Keratinocyte (primary cell): ENCODE results near the gene ICOS. TPM values are rescaled to one million over a fixed set of nuclear protein-coding genes. Genes with fewer than 3 reads are reported as not detected.

Source experiments
- DNase-seq: peaks from one replicate; pipeline ENCODE4 v3.0.0-alpha.2; 2011; ENCODE audit warnings: low read depth, missing footprints, low spot score
- FAIRE-seq: peaks from 2 replicates; lab custom pipeline; 2011; peaks lifted over from hg19 to GRCh38; lab: Jason Lieb, UNC
- H2AFZ ChIP-seq: 2 replicates; pipeline ENCODE4 v1.6.0; 2012; ENCODE audit warnings: low read length, control low read depth, inconsistent platforms; ENCODE audit not compliant: control insufficient read depth
- H3K27ac ChIP-seq: 2 replicates; pipeline ENCODE4 v1.5.1; 2011; ENCODE audit warnings: low read length; ENCODE audit not compliant: control insufficient read depth, insufficient read depth
- H3K27me3 ChIP-seq: 3 replicates; pipeline ENCODE4 v1.6.0; 2011; ENCODE audit warnings: low read length; ENCODE audit not compliant: control insufficient read depth, insufficient read depth; ENCODE audit errors: extremely low read depth
- H3K36me3 ChIP-seq, 2 experiments: 2 replicates in 1 of 2; 3 replicates in 1 of 2; pipeline ENCODE4 v1.5.1; 2011; ENCODE audit warnings: low read length in 2 of 2, mild to moderate bottlenecking in 1 of 2; ENCODE audit not compliant: control insufficient read depth in 2 of 2, insufficient read depth in 2 of 2; ENCODE audit errors: extremely low read depth in 1 of 2
- H3K4me1 ChIP-seq: 3 replicates; pipeline ENCODE4 v1.5.1; 2011; ENCODE audit warnings: low read length; ENCODE audit not compliant: control insufficient read depth, insufficient read depth; ENCODE audit errors: extremely low read depth
- H3K4me2 ChIP-seq: 3 replicates; pipeline ENCODE4 v1.6.0; 2011; ENCODE audit warnings: low read depth, low read length; ENCODE audit not compliant: control insufficient read depth, insufficient read depth; ENCODE audit errors: extremely low read depth
- H3K4me3 ChIP-seq, 3 experiments: fragments of 200-600 bp in 1 of 3; sonication (generic) in 1 of 3; 2 replicates in 2 of 3; 3 replicates in 1 of 3; pipeline ENCODE4 v1.5.1; 2011 to 2016; ENCODE audit warnings: low read length in 3 of 3, mild to moderate bottlenecking in 3 of 3, control low read depth in 2 of 3, inconsistent platforms in 1 of 3, low read depth in 1 of 3, mixed read lengths in 1 of 3, mixed run types in 1 of 3, moderate library complexity in 1 of 3; ENCODE audit not compliant: control insufficient read depth in 2 of 3, insufficient read depth in 2 of 3; ENCODE audit errors: extremely low read depth in 1 of 3
- H3K79me2 ChIP-seq: 2 replicates; pipeline ENCODE4 v1.6.0; 2012; ENCODE audit warnings: low read length; ENCODE audit not compliant: control insufficient read depth, insufficient read depth
- H3K9ac ChIP-seq: 3 replicates; pipeline ENCODE4 v1.6.0; 2011; ENCODE audit warnings: low read length; ENCODE audit not compliant: control insufficient read depth, insufficient read depth; ENCODE audit errors: extremely low read depth
- H3K9me1 ChIP-seq: 3 replicates; pipeline ENCODE4 v1.6.0; 2011; ENCODE audit warnings: low read length; ENCODE audit not compliant: control insufficient read depth, insufficient read depth; ENCODE audit errors: extremely low read depth
- H3K9me3 ChIP-seq: 2 replicates; pipeline ENCODE4 v1.5.1; 2012; ENCODE audit warnings: low read depth, low read length; ENCODE audit not compliant: control insufficient read depth
- H4K20me1 ChIP-seq: 3 replicates; pipeline ENCODE4 v1.6.0; 2011; ENCODE audit warnings: low read length; ENCODE audit not compliant: control insufficient read depth, insufficient read depth; ENCODE audit errors: extremely low read depth
- CTCF ChIP-seq, 3 experiments: IDR thresholded peaks in 1 of 3; conservative IDR thresholded peaks in 1 of 3; optimal IDR thresholded peaks in 1 of 3; 2 replicates in 2 of 3; 3 replicates in 1 of 3; pipeline versions ENCODE3 to v1.5.1; 2011; ENCODE audit warnings: low read length in 3 of 3, mild to moderate bottlenecking in 3 of 3, moderate library complexity in 2 of 3, control low read depth in 1 of 3, inconsistent platforms in 1 of 3; ENCODE audit not compliant: insufficient read depth in 2 of 3; ENCODE audit errors: extremely low read depth in 1 of 3
- EZH2 ChIP-seq: IDR thresholded peaks from one replicate; pipeline ENCODE4 v1.6.1; 2012; ENCODE audit warnings: inconsistent platforms, mild to moderate bottlenecking, low read length, moderate library complexity
- dilution Hi-C: fragments of 300-500 bp; cut with MboI; formaldehyde crosslinking; loops from one replicate; pipeline ENCODE4 v1.7.0; 2020; ENCODE audit warnings: low sequenced_read_pairs; ENCODE audit not compliant: extremely low pct_ligation_motif_present
- polyA plus RNA-seq, 5 experiments: library from polyadenylated mRNA; depleted of rRNA in 3 of 5; stranded (reverse) in 3 of 5; stranded (forward) in 1 of 5; unstranded in 1 of 5; fragments of >200 nt; gene quantifications; 1 replicate in 1 of 5; 2 replicates in 3 of 5; 3 replicates in 1 of 5; pipeline versions ENCODE4 v1.2.1 to v1.2.3, GENCODE V29; 2011 to 2012; ENCODE audit warnings: missing spikeins in 2 of 5, low read depth in 1 of 5, low replicate concordance in 1 of 5

The ICOS gene
- polyA plus RNA-seq, 1 donor (not counting 4 experiments of a cell fraction or from before 2014, with no cell fraction given), result not detected

GRCh38 chr2:203948733-203949132, 12.2 kb downstream of the ICOS start:
- Histone ChIP-seq H3K9me3 (no peaks in the 10 kb centered on the region), H3K27ac (no peak overlapping the region), H4K20me1 (no peaks in the 10 kb centered on the region), H2AFZ (no peak overlapping the region), H3K36me3 (no peaks in the 10 kb centered on the region), H3K4me2 (no peak overlapping the region), H3K4me3 (no peak overlapping the region), H3K4me1 (peaks cover 11% of the 10 kb centered on the region), H3K27me3 (no peaks in the 10 kb centered on the region), H3K9ac (no peak overlapping the region), H3K9me1 (no peaks in the 10 kb centered on the region), H3K79me2 (no peaks in the 10 kb centered on the region)
- FAIRE-seq (no peak), DNase-seq (no peak)
- dilution Hi-C loops, result no loop called here
- no peak for TF ChIP-seq CTCF (optimal IDR thresholded peaks at IDR 0.05 in 1 of 3, IDR thresholded peaks at IDR 0.05 in 1 of 3, conservative IDR thresholded peaks at IDR 0.05 in 1 of 3; ENCODE audit: extremely low read depth in 1 of 3, insufficient read depth in 2 of 3, low read length in 3 of 3)
- TF ChIP-seq EZH2, result no peak

GRCh38 chr2:203949228-203949627, 12.7 kb downstream of the ICOS start:
- peak; percentile 72 for FAIRE-seq

More at GRCh38 chr2:203949228-203949627, 12.7 kb downstream of the ICOS start:
- H2AFZ ChIP-seq, result peak overlapping the region; percentile 26
- H3K79me2 ChIP-seq, result no peaks in the 10 kb centered on the region
- no peaks in the 10 kb centered on the region for H3K9me3 ChIP-seq
- H3K27ac ChIP-seq, result no peak overlapping the region
- dilution Hi-C loops, result no loop called here
- H3K9ac ChIP-seq, result no peak overlapping the region
- no peaks in the 10 kb centered on the region for H3K9me1 ChIP-seq
- peaks cover 11% of the 10 kb centered on the region for H3K4me1 ChIP-seq
- no peak for TF ChIP-seq EZH2
- no peak for TF ChIP-seq CTCF (optimal IDR thresholded peaks at IDR 0.05 in 1 of 3, IDR thresholded peaks at IDR 0.05 in 1 of 3, conservative IDR thresholded peaks at IDR 0.05 in 1 of 3; ENCODE audit: extremely low read depth in 1 of 3, insufficient read depth in 2 of 3, low read length in 3 of 3)
- H3K4me3 ChIP-seq, result no peak overlapping the region
- H3K4me2 ChIP-seq, result no peak overlapping the region
- H4K20me1 ChIP-seq, result no peaks in the 10 kb centered on the region
- DNase-seq, result no peak
- H3K36me3 ChIP-seq, result no peaks in the 10 kb centered on the region
- H3K27me3 ChIP-seq, result no peaks in the 10 kb centered on the region
